ENCODE measurements around the gene SLC2A9.

DNA sequence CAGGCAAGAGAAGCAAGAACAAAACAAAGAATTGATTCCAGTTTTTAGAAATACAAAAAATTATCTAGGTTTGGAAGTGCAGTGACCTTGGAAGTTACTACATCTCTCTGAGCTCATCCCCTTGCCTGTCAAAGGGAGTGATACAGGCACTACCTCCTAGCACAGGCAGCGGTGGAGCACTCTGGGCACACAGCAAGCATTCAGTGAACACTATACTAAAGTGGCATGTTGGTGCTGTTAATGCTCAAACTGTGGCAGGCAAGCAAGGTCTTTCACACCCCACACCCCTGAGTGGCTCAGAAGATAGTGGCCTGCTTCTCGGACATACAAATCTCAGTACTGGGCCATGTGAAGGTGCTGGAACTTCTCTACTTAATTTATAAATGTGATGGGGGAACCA lies 188.7 kb downstream of the SLC2A9 start:
- TF ChIP-seq, protein P1, sequence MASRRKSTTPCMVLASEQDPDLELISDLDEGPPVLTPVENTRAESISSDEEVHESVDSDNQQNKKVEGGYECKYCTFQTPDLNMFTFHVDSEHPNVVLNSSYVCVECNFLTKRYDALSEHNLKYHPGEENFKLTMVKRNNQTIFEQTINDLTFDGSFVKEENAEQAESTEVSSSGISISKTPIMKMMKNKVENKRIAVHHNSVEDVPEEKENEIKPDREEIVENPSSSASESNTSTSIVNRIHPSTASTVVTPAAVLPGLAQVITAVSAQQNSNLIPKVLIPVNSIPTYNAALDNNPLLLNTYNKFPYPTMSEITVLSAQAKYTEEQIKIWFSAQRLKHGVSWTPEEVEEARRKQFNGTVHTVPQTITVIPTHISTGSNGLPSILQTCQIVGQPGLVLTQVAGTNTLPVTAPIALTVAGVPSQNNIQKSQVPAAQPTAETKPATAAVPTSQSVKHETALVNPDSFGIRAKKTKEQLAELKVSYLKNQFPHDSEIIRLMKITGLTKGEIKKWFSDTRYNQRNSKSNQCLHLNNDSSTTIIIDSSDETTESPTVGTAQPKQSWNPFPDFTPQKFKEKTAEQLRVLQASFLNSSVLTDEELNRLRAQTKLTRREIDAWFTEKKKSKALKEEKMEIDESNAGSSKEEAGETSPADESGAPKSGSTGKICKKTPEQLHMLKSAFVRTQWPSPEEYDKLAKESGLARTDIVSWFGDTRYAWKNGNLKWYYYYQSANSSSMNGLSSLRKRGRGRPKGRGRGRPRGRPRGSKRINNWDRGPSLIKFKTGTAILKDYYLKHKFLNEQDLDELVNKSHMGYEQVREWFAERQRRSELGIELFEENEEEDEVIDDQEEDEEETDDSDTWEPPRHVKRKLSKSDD (CRISPR knock-in tag; IDR thresholded peaks at IDR 0.05; ENCODE audit: low read depth), result no peak
- TF ChIP-seq, protein P2, sequence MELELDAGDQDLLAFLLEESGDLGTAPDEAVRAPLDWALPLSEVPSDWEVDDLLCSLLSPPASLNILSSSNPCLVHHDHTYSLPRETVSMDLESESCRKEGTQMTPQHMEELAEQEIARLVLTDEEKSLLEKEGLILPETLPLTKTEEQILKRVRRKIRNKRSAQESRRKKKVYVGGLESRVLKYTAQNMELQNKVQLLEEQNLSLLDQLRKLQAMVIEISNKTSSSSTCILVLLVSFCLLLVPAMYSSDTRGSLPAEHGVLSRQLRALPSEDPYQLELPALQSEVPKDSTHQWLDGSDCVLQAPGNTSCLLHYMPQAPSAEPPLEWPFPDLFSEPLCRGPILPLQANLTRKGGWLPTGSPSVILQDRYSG (CRISPR knock-in tag; IDR thresholded peaks at IDR 0.05), result no peak
- TF ChIP-seq KLF16 (CRISPR knock-in tag; IDR thresholded peaks at IDR 0.05) (no peak), MIXL1 (CRISPR knock-in tag; IDR thresholded peaks at IDR 0.05) (no peak)
- TF ChIP-seq, protein P3, sequence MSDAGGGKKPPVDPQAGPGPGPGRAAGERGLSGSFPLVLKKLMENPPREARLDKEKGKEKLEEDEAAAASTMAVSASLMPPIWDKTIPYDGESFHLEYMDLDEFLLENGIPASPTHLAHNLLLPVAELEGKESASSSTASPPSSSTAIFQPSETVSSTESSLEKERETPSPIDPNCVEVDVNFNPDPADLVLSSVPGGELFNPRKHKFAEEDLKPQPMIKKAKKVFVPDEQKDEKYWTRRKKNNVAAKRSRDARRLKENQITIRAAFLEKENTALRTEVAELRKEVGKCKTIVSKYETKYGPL (CRISPR knock-in tag; IDR thresholded peaks at IDR 0.05), result no peak

All from HepG2 (cell line).